SK-MEL-5 (cell line): Measurements from ENCODE around the gene THADA. TPM values are rescaled to one million over a fixed set of nuclear protein-coding genes. Genes with fewer than 3 reads are reported as not detected.
"Not testable (repeated sequence)": the region's sequence is repeated elsewhere in the genome, so short reads cannot be mapped to it uniquely, and the experiment has no call there.

Experiments used
- DNase-seq: peaks from one replicate; pipeline ENCODE4 v3.0.0-alpha.2; 2016; ENCODE audit warnings: low read depth, low spot score
- in situ Hi-C: cut with HindIII; loops from 2 replicates; pipeline ENCODE4 v1.10.0; 2016; ENCODE audit warnings: low sequenced_read_pairs, high pct_unique_total_duplicates, low pct_unique_long_range_greater_than_20kb
- total RNA-seq: library from RNA; depleted of rRNA; stranded (reverse); fragments of >200 nt; shearing (Covaris generic); gene quantifications from 2 replicates; pipeline ENCODE4 v1.2.3, GENCODE V29; 2014

THADA gene
- total RNA-seq, 1 experiment from 2014 or later, result 50.3 TPM

DNA sequence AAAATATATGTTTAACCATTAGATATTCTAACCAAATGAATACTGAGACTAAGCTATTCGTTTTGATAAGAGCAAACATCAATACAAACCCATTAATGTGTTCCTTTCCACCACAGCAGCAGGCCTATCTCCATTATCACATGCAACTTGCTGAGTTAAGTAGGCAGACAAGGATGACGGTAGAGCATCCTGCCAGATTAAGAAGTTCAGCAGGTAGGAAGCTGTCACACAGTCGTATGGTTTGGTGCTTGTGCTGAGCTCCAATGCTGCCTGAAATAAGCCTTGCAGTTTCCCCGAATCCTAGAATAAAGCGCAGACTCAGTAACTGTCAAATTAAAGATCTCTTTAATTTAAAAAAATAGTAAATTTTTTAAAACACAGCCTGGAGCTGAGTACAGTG, 39.6 kb downstream of the THADA start:
- DNase-seq, result no peak
- in situ Hi-C loops, result no loop called here

DNA sequence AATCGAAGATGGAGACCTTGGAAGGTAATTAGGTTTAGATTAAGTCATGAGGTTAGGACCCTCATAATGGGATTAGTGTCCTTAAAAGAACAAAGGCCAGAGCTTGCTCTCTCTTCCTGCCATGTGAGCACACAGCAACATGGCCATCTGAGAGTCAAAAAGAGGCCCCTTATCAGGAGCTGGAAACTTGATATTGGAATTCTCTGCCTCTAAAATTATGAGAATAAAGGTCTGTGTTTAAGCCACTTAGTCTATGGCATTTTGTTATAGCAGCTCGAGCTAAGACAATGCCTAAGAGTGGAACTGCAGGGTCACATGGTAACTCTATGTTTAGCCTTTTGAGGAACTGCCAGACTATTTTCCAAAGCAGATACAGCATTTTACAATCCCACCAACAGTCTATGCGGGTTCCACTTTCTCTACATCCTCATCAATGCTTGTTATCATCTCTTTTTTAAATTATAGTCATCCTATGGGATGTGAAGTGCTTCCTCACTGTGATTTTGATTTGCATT, 42.4 kb downstream of the THADA start:
- in situ Hi-C loops, result no loop called here
- DNase-seq, result peak; percentile 94

DNA sequence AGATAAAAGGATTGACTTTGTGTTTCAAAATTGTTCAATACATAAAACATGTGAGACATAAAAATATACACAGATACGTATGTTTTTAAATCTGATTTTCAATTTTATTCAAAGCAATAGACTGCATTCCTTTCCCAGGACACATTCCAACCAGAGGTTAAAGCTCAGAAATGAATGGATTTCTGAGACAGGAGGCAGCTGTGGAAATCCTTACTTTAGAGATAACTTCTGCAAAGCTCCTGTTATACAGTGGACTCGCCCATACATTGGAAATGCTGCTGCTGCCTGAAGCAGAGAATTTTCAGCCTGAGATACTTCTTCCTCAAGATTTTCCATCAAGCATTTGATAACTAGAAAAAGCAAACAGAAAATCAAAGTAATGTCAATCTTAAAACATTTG, 43.8 kb downstream of the THADA start:
- DNase-seq, result no peak
- in situ Hi-C loops, result no loop called here

DNA sequence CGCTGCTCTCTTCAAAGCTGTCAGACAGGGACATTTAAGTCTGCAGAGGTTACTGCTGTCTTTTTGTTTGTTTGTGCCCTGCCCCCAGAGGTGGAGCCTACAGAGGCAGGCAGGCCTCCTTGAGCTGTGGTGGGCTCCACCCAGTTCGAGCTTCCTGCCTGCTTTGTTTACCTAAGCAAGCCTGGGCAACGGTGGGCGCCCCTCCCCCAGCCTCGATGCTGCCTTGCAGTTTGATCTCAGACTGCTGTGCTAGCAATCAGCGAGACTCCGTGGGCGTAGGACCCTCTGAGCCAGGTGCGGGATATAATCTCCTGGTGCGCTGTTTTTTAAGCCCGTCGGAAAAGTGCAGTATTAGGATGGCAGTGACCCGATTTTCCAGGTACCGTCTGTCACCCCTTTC, 47.5 kb downstream of the THADA start:
- DNase-seq, in situ Hi-C loops: not testable (repeated sequence)

DNA sequence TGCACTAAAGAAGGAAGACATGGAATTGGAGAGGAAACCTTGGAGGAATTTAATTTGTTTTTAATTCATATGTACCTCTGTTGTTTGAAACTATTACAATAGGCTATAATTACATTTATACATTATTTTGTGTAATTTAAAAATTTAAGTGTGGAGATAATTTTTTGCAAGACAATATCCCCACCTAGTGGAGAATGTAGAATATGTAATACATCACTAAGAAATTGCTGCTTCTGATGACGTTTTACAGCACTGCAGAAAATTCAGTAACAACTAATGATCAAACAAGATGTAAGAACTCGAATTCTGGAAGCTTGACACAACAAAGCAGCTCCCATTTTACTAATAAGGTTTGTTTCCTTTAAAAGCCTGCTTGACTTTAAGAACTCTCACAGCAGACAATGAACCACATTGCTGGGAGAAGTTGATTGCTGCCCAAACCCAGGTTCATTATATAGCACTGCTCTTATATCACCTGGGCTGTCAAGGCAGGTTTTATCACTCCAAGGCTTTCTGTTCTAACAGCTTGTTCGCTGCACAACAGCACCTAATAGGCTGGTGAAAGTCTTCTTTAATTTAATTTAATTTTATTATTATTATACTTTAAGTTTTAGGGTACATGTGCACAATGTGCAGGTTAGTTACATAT, 53.4 kb downstream of the THADA start:
- DNase-seq, result peak; percentile 72

DNA sequence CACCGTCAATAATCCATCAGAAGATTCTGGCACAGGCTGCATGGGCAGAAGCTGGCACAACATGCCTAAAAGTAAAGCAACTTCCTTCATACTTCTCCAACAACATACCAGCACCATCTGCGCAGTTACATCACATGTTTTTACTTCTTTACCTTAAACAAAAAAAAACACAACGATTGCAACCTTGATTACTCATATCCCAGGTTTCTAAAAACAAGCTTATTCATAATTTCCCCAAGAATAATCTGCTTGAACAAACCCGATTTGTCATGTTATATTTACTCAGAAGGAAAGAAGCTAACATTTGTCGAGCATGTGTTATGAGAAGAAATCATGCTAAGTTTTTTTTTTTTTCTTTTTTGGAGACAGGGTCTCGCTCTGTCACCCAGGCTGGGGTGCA, 54.7 kb downstream of the THADA start:
- in situ Hi-C loops, result no loop called here

More for the DNA sequence above, 53.4 kb downstream of the THADA start:
- in situ Hi-C loops, result no loop called here

DNA sequence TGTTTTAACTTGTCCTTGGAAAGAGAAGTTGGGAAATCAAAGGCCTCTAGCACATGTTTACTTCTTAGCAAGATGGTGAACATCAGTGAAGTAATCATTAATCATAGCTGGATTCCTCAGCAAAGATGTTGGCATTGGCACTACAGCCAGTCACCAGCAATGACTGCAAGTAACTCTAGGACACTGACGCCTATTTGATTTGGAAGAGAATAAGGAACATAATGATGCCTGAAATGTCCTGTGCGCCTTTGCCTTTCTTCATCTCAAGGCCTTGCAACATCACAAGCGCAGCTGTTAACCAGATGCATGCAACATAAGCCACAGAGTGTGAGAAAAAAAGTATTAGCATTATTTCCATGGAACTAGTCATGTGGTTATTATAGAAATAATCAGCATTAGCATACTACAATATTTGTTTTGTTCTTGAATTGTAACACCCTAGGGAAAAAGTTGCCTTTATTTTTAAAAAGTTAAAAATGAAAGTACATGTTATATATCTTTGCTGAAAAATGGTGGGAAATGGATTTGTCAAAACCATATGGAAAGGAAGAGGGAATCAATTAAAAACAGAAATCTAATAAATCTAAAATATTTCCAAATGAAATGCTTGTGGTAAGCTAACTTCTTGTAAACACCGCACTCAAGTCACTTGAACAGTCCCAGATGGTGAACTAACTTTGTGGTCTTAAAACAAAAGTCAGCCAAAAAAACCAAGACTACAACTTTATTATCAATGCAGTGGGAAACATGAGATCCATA, 55.6 kb downstream of the THADA start:
- in situ Hi-C loops, result no loop called here
- peak; percentile 28 for DNase-seq

More for the DNA sequence above, 54.7 kb downstream of the THADA start:
- no peak for DNase-seq

DNA sequence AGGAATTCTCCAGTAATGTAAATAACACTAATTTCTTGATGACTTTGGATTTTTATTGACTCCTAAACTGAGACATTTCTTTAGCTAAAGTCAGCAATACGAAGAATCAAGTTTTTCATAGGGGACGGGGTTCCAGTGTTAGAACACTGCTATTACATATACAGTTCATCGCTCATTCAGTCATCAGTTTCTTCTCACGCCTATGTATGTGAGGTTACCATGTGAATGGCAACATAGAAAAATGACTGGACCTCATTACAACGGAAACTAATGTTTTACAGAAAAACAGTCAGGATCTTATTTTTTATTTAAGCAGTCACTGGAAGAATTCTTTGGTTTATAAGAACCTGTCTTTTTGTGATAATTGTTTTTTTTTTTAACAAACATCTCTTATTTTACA, 56.4 kb downstream of the THADA start:
- in situ Hi-C loops, result no loop called here

DNA sequence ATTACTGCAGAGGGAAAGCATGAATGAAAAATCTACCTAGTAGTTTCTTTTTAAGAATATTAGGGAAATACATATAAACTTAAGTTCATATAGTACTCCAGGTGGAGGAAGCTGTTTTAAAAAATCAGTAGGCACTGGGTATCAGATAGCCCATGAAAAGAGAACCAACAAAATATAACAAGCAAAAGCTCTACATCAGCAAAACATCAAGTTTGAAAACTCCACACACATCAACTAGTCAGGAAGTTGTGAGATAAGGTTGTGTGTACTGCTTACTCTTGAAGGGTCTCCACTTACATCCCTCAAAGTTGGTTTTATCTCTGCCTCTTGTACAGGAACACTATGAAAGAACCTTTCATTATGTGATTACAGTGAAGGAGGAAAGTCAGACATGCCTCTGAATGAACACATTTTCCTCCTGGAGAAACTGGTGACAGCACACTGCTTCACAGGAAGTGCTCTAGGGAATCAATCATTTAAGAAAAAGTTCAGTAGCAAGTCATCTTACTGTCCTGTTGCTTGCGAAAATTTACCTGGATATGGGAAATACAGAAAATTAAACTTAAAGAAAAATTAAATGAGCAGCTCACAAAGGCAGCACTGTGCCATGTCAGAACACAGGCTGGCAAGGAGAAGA, 57.7 kb downstream of the THADA start:
- peak; percentile 91 for DNase-seq
- in situ Hi-C loops, result no loop called here

More for the DNA sequence above, 56.4 kb downstream of the THADA start:
- no peak for DNase-seq

DNA sequence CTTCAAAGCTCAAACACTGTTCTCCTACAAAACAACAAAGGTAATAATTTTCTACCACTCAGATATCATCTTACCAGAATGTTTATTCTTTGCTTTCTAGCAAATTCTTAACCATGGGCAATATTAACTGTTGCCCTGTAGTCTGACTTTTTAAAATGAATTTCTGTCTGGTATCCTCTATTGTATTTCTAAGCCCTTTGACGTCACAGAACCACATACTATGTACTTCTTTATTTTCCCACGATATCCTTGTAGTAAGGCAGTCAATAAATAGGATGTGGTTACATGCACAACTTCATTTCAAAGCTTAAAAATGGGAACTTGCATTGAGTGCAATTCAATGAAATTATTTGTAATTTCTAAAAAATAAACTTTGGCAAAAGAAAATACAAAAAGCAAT, 58.7 kb downstream of the THADA start:
- in situ Hi-C loops, result no loop called here
- peak; percentile 83 for DNase-seq

DNA sequence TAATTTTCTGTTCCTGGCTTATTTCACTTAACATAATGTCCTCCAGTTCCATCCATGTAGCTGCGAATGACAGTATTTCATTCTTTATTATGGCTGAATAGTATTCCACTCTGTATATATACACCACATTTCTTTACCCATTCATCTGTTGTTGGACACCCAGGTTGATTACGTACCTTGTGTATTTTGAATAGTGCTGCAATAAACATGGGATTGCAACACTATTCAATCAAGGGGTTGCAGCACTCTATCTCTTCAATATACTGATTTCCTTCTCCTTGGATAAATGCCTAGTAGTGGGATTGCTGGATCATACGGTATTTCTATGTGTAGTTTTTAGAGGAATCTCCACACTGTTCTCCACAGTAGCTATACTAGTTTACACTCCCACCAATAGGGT, 61.3 kb downstream of the THADA start:
- in situ Hi-C loops, result no loop called here
- DNase-seq, result no peak

DNA sequence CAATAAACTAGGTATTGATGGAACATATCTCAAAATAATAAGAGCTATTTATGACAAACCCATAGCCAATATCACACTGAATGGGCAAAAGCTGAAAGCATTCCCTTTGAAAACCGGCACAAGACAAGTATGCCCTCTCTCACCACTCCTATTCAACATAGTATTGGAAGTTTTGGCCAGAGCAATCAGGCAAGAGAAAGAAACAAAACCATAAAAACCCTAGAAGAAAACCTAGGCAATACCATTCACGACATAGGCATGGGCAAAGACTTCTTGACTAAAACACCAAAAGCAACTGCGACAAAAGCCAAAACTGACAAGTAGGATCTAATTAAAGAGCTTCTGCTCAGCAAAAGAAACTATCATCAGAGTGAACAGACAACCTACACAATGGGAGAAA, 63.3 kb downstream of the THADA start:
- in situ Hi-C loops, DNase-seq: not testable (repeated sequence)

DNA sequence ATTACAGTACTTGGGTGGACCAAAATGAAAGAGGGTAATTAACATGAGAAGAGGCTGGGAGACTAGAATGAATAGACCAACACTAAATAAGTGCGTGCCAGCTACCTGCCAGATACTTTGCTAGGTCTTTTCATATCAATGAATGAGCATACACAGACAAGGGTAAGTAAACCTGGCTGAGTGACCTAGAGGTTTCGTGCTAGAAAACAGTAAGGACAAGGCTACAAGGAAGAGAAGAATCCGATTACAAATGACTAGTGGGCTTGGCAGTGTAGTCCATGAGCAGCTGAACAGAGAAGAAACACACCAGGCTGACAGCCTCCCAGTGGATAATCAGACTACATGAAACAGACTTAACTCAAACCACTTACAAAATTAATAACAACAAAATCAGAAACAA, 64.6 kb downstream of the THADA start:
- in situ Hi-C loops, result no loop called here
- DNase-seq, result no peak

DNA sequence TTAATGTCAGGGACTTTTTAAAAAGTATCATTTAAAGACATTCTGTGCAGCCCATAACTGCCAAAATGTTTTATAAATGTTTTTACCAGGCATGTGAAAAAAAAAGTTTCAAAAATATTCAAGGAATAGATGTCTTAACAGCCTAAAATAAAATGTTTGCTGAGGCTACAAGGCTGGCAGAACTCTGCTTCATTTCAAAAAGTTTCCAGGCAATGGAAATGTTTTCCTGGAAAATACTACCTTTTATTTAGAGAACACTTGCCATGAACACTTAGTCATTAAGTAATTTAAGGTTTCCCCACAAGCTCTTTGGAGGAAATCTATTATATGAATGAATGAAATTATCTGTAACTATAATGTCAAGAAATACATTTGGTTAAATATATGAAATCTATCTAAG, 68.8 kb downstream of the THADA start:
- no peak for DNase-seq
- in situ Hi-C loops, result no loop called here

DNA sequence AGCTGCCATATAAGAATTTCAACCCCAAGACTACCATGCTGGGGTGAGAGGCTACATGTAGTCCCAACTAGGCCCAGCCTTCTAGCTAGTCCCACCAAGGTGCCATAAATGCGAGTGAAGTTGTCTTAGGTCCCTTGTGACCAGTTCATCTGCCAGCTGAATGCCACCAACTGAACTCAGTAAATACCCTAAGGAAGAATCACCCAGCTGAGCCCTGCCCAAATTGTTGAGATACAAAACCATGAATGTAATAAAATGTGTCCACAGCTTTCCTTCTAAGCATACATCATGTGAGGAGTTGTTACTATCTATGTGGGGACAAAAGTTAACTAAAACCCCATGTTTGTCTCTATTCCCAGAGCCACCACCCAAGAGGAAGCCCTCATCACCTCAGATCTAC, 70.3 kb downstream of the THADA start:
- in situ Hi-C loops, result no loop called here
- no peak for DNase-seq

DNA sequence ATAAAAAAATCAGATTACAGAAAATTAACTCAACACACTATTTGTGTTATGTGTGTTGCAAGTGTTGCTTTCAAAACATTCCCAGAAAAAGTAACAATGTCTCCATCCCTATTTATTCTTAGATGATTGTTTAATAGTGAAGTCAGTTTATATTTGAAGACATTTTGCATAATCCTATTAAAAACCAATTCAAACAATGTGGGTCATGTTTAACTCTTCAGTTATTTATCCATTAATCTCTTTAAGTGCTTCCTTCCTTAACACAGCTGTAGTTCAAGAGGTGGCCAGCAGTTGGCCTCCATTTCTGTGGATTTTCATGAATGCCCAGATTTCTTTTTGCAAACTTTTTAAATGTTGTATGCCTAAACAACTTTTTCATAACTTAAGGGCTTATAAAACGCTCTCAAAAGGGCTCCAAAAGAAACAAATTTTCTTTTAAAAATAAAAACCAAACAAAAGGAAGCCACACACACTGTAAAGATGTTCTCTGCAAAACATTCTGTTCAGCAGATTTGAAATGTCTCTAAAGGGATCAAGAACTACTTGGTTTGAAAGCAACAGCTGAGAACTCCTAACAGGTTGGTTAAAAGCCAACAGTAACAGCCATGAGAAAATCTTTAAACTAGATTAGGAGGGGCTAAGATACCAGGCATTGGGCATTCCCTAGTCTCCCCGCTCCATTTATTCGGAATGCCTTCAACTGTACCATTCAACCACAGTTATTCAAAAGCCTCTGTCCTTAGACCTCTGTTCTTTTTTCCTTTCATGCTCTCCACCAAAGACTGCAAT, 71.5 kb downstream of the THADA start:
- no peak for DNase-seq
- in situ Hi-C loops, result no loop called here

DNA sequence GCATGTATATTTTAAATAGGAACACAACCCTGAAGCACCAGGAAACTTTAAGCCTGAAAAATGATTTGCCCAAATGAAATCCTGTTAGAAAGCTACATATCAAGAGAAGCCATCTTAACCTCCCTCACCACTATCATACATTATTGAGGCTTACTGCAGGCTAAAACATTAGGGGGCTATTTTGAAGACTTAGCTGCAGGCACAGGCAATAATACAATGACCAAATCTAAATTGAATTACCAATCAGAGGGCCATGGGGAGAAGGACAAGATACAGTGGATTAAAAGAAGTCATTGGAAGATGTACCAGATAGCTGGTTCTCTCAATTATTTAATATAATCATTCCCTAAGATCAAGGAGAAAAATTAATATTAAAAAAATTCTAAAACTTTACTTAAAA, 73.7 kb downstream of the THADA start:
- DNase-seq, result no peak
- in situ Hi-C loops, result no loop called here

DNA sequence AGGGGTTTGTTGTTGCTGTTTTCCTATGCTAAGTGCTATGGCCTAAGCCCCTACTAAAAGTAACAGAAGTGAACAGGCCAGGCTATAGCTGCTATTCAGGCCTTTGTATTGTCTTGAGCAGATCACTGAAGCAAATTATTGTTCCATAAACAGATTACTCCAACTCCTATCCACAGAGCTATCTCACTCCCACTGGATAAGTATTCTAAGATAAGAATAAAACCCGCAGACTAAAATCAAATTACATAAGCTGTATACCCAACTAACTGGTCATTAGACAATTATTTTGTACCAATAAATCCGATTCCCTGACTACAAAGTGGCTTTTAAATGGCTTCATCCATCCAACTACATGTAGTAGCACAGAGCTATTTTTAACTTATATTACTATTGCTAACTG, 74.3 kb downstream of the THADA start:
- in situ Hi-C loops, result no loop called here

More for the DNA sequence above, 74.3 kb downstream of the THADA start:
- DNase-seq, result no peak
